Adipose tissue (tissue), 3 donors: ENCODE data around the gene GLT6D1. TPM values are rescaled to one million over a fixed set of nuclear protein-coding genes. Genes with fewer than 3 reads are reported as not detected.

Experiments
- H3K27ac ChIP-seq: one replicate; pipeline ENCODE4 v1.5.1; 2013; ENCODE audit warnings: low read depth, low read length
- WGBS, 3 donors: extraction: QIAGEN DNeasy Blood & Tissue Kit; methylation state at CpG; one replicate each; pipeline ENCODE4 v1.1.7; 2013; 5-methylcytosine and 5-hydroxymethylcytosine counted together
- polyA plus RNA-seq, 3 donors: library from polyadenylated mRNA; stranded (reverse); fragments of 200-250 nt; gene quantifications; one replicate each; pipeline ENCODE4 v1.2.3, GENCODE V29; 2013
- donor health status: healthy with polysubstance abuse.
- donor health status: Bipolar disorder and iron deficiency.
- donor health status: healthy.

GLT6D1 gene
- polyA plus RNA-seq, 3 donors = not detected

GRCh38 chr9:135612981-135613910 lies 26.1 kb downstream of the GLT6D1 start:
- WGBS, 3 donors = 65 to 78% (median 66%) methylated on average over 24 of the region's 24 CpGs

DNA sequence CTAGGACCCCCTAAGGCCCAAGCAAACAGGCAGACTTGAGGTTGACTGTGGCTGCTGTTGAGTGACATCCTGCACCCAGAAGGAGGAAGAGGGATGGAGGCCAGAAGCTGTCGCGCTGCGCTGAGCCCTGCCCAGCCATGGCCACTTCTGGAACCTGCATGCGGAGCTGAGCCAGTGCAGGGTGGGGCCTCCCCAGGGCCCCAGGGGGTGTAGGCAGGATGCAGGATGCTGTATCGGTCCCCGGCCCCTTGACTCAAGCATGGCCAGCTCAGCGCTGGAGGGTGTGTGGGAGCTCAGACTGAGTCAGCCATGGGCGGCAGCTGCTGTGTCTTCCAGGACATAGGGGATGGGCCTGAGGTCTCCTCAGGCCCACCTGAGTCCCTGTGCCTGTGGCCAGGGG lies 26.9 kb downstream of the GLT6D1 start:
- H3K27ac ChIP-seq = no peak overlapping the region
- 78 to 92% (median 83%) methylated on average over 8 of the region's 8 CpGs for WGBS, 3 donors

More at GRCh38 chr9:135612981-135613910, 26.1 kb downstream of the GLT6D1 start:
- no peak overlapping the region for H3K27ac ChIP-seq

DNA sequence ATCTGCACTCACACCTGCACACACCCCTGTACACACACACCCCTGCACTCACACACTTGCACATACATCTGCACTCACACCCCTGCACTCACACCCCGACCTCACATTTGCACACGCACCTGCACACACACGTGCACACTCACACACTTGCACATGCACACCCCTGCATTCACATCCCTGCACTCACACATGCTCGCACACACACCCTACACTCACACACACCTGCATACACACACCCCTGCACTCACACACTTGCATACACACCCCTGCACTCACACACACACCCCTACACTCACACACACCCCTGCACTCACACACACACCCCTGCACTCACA lies 27.5 kb downstream of the GLT6D1 start:
- H3K27ac ChIP-seq = no peak overlapping the region
- WGBS, 3 donors = 13 to 32% (median 18%) methylated on average over 4 of the region's 4 CpGs

- 71 to 82% (median 81%) methylated on average over 7 of the region's 7 CpGs for WGBS, 3 donors
- H3K27ac ChIP-seq = no peak overlapping the region
Observed at GRCh38 chr9:135611142-135611874, 28.0 kb downstream of the GLT6D1 start.

DNA sequence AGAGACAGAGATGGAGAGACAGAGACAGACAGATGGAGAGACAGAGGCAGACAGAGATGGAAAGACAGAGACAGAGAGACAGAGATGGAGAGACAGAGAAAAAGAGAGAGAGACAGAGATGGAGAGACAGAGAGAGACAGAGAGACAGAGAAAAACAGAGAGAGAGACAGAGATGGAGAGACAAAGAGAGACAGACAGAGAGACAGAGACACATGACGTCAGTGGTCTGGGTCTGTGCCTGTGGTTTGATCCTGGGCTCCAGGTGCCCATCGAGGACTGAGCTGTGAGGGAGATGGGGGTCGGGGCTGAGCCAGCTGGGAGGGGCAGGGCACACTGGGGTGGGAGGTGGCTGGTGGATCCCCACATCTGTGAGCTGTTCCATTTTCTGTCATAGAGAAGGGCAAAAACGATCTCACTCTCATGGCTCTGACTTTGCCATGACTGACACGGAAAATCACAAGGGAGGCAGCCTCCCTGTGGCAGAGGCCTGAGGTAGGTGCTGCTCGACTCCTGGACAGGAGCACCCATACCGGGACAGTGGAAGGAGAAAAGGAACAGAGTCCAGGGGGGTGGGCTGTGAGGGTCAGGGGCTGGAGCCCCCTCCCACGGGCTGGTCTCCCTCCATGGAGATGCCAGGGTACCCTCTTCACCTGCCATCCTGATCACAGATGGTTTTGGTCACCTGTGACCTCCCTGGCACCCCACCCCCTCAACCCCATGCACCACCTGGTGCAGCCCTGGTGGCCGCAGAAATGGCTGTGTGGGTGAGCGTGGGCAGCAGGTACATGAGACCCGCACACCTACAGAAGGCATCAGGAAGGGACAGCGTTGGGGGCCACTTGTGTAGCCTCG lies 28.8 kb downstream of the GLT6D1 start:
- H3K27ac ChIP-seq = no peak overlapping the region
- WGBS, 3 donors = 75 to 82% (median 81%) methylated on average over 13 of the region's 13 CpGs

DNA sequence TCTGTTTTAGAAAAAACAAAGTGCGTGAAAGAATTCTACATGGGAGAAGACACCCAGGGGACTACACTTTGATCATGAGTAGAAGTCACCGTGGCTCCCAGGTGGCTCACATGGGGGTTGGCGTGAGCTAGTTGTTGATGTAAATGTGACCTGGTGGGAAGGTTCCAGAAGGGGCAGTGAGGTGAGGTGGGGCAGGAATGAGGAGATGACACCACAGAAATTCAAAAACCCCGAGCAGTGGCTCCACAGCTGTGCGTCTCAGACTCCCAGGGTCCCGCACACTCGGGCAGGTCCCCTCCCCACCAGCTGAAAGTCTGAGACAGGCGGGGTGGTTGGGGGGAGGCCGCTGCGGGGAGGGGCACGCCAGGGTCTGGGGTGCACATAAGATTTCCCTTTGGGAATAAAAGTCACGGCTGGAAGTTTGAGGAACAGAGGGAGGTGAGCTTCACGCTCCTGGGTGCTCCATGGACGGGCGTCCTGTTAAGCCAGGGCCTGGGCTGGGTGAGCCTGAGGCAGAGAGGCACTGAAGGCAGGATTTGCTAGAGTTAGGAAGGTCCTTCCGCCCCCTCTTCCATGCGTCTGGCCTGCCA lies 29.9 kb downstream of the GLT6D1 start:
- H3K27ac ChIP-seq = no peak overlapping the region
- 71 to 80% (median 76%) methylated on average over 17 of the region's 17 CpGs for WGBS, 3 donors

DNA sequence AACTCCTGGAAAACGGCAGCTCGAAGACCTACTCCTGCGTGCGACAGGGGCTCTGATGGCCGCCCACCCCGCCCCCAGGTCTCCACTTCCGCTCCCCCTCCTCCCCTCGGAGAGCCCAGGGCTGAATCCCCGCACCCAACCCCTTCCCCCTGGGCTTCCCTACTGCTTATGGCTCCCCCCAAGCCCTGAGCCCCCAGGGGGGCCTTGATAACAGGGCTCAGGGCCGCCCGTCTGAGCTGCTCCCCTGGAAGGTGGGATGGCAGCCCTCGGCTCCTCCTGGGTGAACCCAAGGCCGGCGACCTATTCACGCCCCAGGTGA lies 30.4 kb downstream of the GLT6D1 start:
- no peak overlapping the region for H3K27ac ChIP-seq
- 75 to 84% (median 79%) methylated on average over 15 of the region's 15 CpGs for WGBS, 3 donors

- H3K27ac ChIP-seq = no peak overlapping the region
- WGBS, 3 donors = 73 to 81% (median 75%) methylated on average over 22 of the region's 22 CpGs
Observed at GRCh38 chr9:135608294-135608998, 30.9 kb downstream of the GLT6D1 start.

DNA sequence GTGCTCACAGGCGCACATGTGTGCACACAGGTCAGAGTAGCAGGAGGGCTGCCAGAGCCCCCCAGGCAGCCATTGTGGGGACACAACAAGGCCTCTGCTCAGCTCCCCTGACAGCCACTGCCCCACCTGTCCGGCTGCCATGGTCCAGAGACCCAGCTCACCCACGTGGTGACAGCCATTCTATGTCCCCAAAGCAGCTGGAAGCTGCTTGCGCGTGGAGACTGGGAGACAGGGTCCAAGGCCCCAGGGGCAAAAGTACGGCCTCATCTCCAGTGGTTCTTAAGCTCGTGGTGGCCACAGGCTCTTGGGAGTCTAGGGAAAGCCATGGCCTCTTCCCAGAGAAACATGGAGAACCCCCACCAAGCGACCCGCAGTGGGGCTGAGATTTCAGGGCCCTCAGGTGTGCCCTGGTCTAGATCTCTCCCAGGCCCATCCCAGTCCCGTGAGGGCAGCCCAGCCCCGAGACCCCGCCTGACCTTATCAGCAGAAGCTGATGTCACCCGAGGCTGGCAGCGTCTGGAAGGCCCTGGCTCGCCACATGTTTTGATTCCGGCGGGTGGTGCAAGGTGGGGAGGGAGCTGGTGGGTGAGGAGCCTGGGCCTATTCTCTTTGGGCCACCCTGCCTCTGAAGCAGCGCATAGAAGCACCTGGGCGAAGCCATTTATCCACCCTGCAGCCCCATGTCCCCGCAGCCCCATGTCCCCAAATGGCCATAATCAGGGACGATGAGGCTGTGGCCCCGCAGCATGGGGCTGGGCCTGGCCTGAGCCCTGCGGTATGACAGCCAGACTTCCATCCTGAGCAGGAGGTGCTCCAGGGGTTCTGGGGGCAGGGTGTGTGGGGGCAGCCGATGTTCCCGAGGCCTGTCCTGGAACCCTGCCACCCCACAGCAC lies 31.7 kb downstream of the GLT6D1 start:
- no peak overlapping the region for H3K27ac ChIP-seq
- WGBS, 3 donors = 70 to 81% (median 78%) methylated on average over 24 to 25 of the region's 25 CpGs

DNA sequence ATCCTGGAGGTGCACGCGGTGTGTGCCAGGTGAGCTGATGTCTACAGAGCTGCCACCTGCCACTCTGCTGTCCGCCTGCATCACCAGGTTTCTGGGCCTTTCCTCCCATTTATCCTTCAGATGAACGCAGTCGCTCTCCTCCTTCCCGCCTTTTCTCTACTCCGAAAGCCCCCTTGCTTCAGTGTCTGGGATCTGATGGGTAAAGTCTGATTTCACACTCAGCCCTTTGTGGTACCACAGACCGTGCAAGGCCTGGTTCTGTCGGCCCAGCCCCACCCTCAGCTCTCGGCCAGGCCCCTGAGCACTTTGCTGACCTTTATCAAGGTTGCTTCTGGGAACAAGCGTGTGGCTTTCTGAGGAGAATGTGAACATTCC lies 32.5 kb downstream of the GLT6D1 start:
- H3K27ac ChIP-seq = no peak overlapping the region
- WGBS, 3 donors = 80 to 90% (median 83%) methylated on average over 11 of the region's 11 CpGs

DNA sequence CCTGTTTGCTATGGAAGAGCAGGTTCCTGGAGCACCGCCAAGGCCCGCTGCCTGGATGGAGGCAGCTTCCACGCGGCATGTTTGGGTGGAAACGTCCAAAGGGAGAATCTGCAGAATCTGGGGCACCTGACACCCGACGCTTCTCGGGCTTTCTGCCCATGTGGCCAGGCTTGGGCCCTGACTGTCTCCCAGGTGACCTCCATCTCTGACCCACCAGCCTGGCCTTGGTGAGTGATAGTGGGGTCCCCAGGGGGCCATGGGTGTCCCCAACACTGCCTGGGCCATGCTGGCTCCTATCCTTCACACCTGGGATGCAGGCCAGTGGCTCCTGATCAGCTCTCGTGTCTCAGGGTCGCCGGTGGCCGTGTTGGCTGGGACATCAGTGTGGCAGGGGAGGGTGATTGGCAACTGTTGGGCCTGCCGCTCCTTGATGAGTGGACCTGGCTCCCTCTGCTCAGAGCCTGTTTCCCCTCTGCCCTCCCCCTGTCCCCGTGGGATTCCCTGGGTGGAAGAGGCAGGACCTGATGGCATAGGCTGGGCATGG lies 34.0 kb downstream of the GLT6D1 start:
- no peak overlapping the region for H3K27ac ChIP-seq
- 56 to 62% (median 61%) methylated on average over 14 of the region's 14 CpGs for WGBS, 3 donors

- H3K27ac ChIP-seq = no peak overlapping the region
- WGBS, 3 donors = 68 to 72% (median 71%) methylated on average over 31 of the region's 31 CpGs
Observed at GRCh38 chr9:135604437-135605237, 34.7 kb downstream of the GLT6D1 start.

DNA sequence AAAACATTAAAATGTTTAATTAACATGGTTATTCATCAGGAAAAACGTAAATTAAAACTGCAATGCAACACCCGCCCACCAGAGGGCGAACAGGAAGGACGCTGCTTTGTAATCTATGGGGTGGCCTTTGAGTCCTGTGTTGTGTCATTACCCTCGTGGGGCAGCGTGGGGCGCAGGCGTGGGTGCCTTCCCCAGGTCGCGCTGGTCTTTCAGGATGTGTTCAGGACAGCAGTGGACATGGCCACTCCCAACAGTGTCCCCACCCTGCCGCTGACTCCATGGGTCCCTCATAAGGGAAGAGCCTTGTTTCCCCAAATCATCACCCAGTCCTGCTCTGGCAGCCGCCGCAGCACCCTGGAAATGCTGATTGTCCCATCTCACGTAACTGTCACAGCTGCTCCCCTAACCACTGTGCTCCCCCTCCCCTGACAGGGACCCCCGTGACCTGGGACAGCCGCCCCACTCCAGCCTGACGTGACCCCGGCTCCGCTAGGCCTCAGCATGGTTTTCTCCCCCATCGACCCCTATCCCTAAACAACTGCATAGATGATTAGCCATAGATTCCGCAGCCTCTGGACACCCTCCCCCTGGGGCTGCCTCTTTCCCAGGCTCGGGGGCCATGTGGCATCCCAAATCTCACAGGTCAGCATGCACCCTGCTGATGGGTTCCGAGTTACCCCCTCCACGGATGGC lies 36.4 kb downstream of the GLT6D1 start:
- H3K27ac ChIP-seq = no peak overlapping the region
- 45 to 53% (median 46%) methylated on average over 24 of the region's 24 CpGs for WGBS, 3 donors

GRCh38 chr9:135601988-135602387 lies 37.4 kb downstream of the GLT6D1 start:
- 79 to 93% (median 83%) methylated on average over 8 of the region's 8 CpGs for WGBS, 3 donors

DNA sequence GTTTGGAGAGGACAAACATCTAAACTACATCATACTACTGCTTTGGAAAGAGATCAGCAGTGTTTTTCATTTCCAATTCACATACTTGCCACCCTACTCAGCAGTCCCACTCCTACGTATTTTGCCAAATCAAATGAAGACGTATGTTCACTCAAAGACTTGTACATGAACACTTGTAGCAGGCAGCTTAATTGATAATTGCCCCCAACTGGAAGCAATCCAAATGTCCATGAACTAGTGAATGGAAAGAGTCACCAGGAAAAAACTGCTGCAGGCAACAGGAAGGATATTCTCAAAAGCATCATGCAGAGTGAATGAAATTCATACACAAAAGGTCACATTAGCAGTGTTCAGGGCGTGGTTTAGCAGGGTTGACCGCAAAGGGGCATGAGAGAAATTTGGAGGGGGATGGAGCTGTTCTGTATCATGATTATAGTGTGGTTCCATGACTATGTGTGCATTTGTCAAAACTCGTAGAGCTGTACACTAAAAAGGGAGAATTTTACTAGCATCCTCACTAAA lies 39.0 kb downstream of the GLT6D1 start:
- H3K27ac ChIP-seq = no peak overlapping the region
- WGBS, 3 donors = 47 to 59% (median 57%) methylated on average over 5 of the region's 5 CpGs

More at GRCh38 chr9:135601988-135602387, 37.4 kb downstream of the GLT6D1 start:
- no peak overlapping the region for H3K27ac ChIP-seq
